ENCODE data around the gene RPH3AL.

Gene RPH3AL

GRCh38 chr17:193841-194806 lies 158.5 kb downstream of the RPH3AL start:
- DNase-seq, result no peak

- DNase-seq, result no peak
These were observed 159.2 kb downstream of the RPH3AL start for GRCh38 chr17:193426-193810.

- DNase-seq, result no peak
These were observed 159.8 kb downstream of the RPH3AL start for GRCh38 chr17:192666-193425.

GRCh38 chr17:189444-189843 lies 163.2 kb downstream of the RPH3AL start:
- DNase-seq, result no peak

- no peak for DNase-seq
These were observed 165.5 kb downstream of the RPH3AL start for GRCh38 chr17:187130-187529.

GRCh38 chr17:185445-186138 lies 167.0 kb downstream of the RPH3AL start:
- DNase-seq, result no peak

GRCh38 chr17:183021-183420 lies 169.6 kb downstream of the RPH3AL start:
- no peak for DNase-seq

- DNase-seq, result no peak
These were observed 170.4 kb downstream of the RPH3AL start for GRCh38 chr17:182050-182751.

GRCh38 chr17:181245-182049 lies 171.2 kb downstream of the RPH3AL start, which contains the start of gene DOC2B:
DOC2B (minus strand) TSS chr17:181650; CDS start chr17:181479, 171 bp downstream.
- no peak for DNase-seq

- DNase-seq, result no peak
These were observed 172.0 kb downstream of the RPH3AL start for GRCh38 chr17:180381-181244.

- DNase-seq, result no peak
These were observed 172.7 kb downstream of the RPH3AL start for GRCh38 chr17:179781-180380.

GRCh38 chr17:179066-179432 lies 173.6 kb downstream of the RPH3AL start:
- DNase-seq, result no peak

- DNase-seq, result no peak
These were observed 174.1 kb downstream of the RPH3AL start for GRCh38 chr17:178292-179065.

- no peak for DNase-seq
These were observed 174.8 kb downstream of the RPH3AL start for GRCh38 chr17:177762-178161.

- DNase-seq, result no peak
These were observed 175.5 kb downstream of the RPH3AL start for GRCh38 chr17:177155-177554.

GRCh38 chr17:173166-173911 lies 179.3 kb downstream of the RPH3AL start:
- no peak for DNase-seq

GRCh38 chr17:172401-172800 lies 180.2 kb downstream of the RPH3AL start:
- DNase-seq, result no peak

GRCh38 chr17:171871-172270 lies 180.7 kb downstream of the RPH3AL start:
- no peak for DNase-seq
